IMR-90 (cell line): ENCODE measurements around the gene C3orf70. TPM values are rescaled to one million over a fixed set of nuclear protein-coding genes. Genes with fewer than 3 reads are reported as not detected.

Experiments used
- ATAC-seq: fragments of 200-7000 bp; cut with Tn5 transposase; 2 replicates; pipeline ENCODE4 v1.9.1; 2020; ENCODE audit warnings: low read depth, mild to moderate bottlenecking, moderate library complexity
- BruUV-seq: library from RNA; stranded (reverse); fragments of 400-500 nt; replicated peaks from 2 replicates; lab custom pipeline; 2021; lab: Mats Ljungman, UMichigan
- CTCF ChIA-PET: fragments of 300-600 bp; formaldehyde crosslinking; extraction: SDS; loops from one replicate; lab custom pipeline; 2021; ENCODE audit warnings: antibody characterized with exemption; lab: Yijun Ruan, JAX
- POLR2A ChIA-PET: fragments of 300-600 bp; sonication (Branson Sonifier 250); formaldehyde crosslinking; loops from one replicate; lab custom pipeline; 2022; ENCODE audit warnings: antibody characterized with exemption; ENCODE audit not compliant: unreplicated experiment; lab: Charles Lee
- DNase-seq: peaks from one replicate; pipeline ENCODE4 v3.0.0; 2013
- H2AFZ ChIP-seq: replicated peaks from 2 replicates; pipeline ENCODE3; 2013; ENCODE audit warnings: low read length, mild to moderate bottlenecking; ENCODE audit not compliant: poor library complexity
- H2AK5ac ChIP-seq: 2 replicates; pipeline ENCODE4 v1.6.1; 2013; ENCODE audit warnings: low read depth, low read length, inconsistent platforms
- H2AK9ac ChIP-seq: replicated peaks from 2 replicates; pipeline ENCODE3; 2013; ENCODE audit warnings: mild to moderate bottlenecking, low read depth, low read length, moderate library complexity; ENCODE audit not compliant: poor library complexity
- H2BK120ac ChIP-seq: 2 replicates; pipeline ENCODE4 v1.6.1; 2013; ENCODE audit warnings: low read depth, low read length, inconsistent platforms
- H2BK15ac ChIP-seq: 3 replicates; pipeline ENCODE4 v1.6.1; 2013; ENCODE audit warnings: low read depth, low read length, inconsistent platforms
- H2BK20ac ChIP-seq: 2 replicates; pipeline ENCODE4 v1.6.1; 2013; ENCODE audit warnings: low read depth, mild to moderate bottlenecking, inconsistent platforms, low read length, moderate library complexity
- H2BK5ac ChIP-seq: 2 replicates; pipeline ENCODE4 v1.6.1; 2013; ENCODE audit warnings: mild to moderate bottlenecking, low read depth, low read length, inconsistent platforms; ENCODE audit not compliant: poor library complexity, severe bottlenecking
- H3K14ac ChIP-seq: replicated peaks from 2 replicates; pipeline ENCODE4 v1.6.1; 2013; ENCODE audit warnings: low read depth, low read length, inconsistent platforms
- H3K18ac ChIP-seq: 2 replicates; pipeline ENCODE4 v1.6.1; 2013; ENCODE audit warnings: low read depth, low read length, control low read depth
- H3K23ac ChIP-seq: 2 replicates; pipeline ENCODE4 v1.6.1; 2013; ENCODE audit warnings: low read depth, low read length, inconsistent platforms
- H3K27ac ChIP-seq: 2 replicates; pipeline ENCODE4 v1.5.1; 2013; ENCODE audit warnings: mild to moderate bottlenecking, control low read depth, low read length; ENCODE audit not compliant: insufficient read depth
- H3K27me3 ChIP-seq: 2 replicates; pipeline ENCODE4 v1.6.1; 2013; ENCODE audit warnings: low read length; ENCODE audit not compliant: control insufficient read depth, insufficient read depth
- H3K36me3 ChIP-seq: 2 replicates; pipeline ENCODE4 v1.6.1; 2013; ENCODE audit warnings: low read length, mixed read lengths; ENCODE audit not compliant: control insufficient read depth, insufficient read depth
- H3K4ac ChIP-seq: 2 replicates; pipeline ENCODE4 v1.6.1; 2013; ENCODE audit warnings: low read depth, low read length, inconsistent platforms
- H3K4me1 ChIP-seq: 2 replicates; pipeline ENCODE4 v1.6.1; 2013; ENCODE audit warnings: low read length, mixed read lengths; ENCODE audit not compliant: control insufficient read depth, insufficient read depth
- H3K4me2 ChIP-seq: 2 replicates; pipeline ENCODE4 v1.6.1; 2013; ENCODE audit warnings: low read depth, mild to moderate bottlenecking, control low read depth, low read length, moderate library complexity
- H3K4me3 ChIP-seq: 2 replicates; pipeline ENCODE4 v1.5.1; 2013; ENCODE audit warnings: low read depth, mild to moderate bottlenecking, control low read depth, low read length, moderate library complexity; ENCODE audit not compliant: insufficient read depth
- H3K56ac ChIP-seq: 2 replicates; pipeline ENCODE4 v1.6.1; 2013; ENCODE audit warnings: low read length, inconsistent platforms; ENCODE audit not compliant: insufficient read depth; ENCODE audit errors: extremely low read depth
- H3K79me1 ChIP-seq, 2 experiments: 2 replicates each; pipeline ENCODE4 v1.6.1; 2013; ENCODE audit warnings: low read length in 2 of 2, inconsistent platforms in 1 of 2, low read depth in 1 of 2
- H3K9ac ChIP-seq: 2 replicates; pipeline ENCODE4 v1.6.1; 2013; ENCODE audit warnings: low read depth, low read length, control low read depth
- H3K9me1 ChIP-seq: 2 replicates; pipeline ENCODE4 v1.6.1; 2013; ENCODE audit warnings: low read length, inconsistent platforms; ENCODE audit not compliant: insufficient read depth
- H3K9me3 ChIP-seq: 2 replicates; pipeline ENCODE4 v1.6.1; 2013; ENCODE audit warnings: low read length; ENCODE audit not compliant: control insufficient read depth, insufficient read depth
- H4K20me1 ChIP-seq: 2 replicates; pipeline ENCODE4 v1.6.1; 2013; ENCODE audit warnings: low read length, inconsistent platforms; ENCODE audit not compliant: insufficient read depth
- H4K5ac ChIP-seq: 2 replicates; pipeline ENCODE4 v1.6.1; 2013; ENCODE audit warnings: mild to moderate bottlenecking, low read depth, low read length, control low read depth
- H4K8ac ChIP-seq, 2 experiments: 2 replicates each; pipeline ENCODE4 v1.6.1; 2013; ENCODE audit warnings: low read depth in 2 of 2, low read length in 2 of 2, control low read depth in 1 of 2, inconsistent platforms in 1 of 2
- H4K91ac ChIP-seq: 2 replicates; pipeline ENCODE4 v1.6.1; 2013; ENCODE audit warnings: low read depth, low read length, inconsistent platforms; ENCODE audit not compliant: insufficient read depth
- BHLHE40 ChIP-seq: fragments of 150-350 bp; IDR thresholded peaks from 2 replicates; pipeline ENCODE4 v1.6.1; 2016; ENCODE audit warnings: mild to moderate bottlenecking, low read depth, low read length
- CEBPB ChIP-seq: IDR thresholded peaks from 2 replicates; pipeline ENCODE4 v1.6.1; 2012; ENCODE audit warnings: low read depth, low read length, improper control_type of control experiment
- CHD1 ChIP-seq: IDR thresholded peaks from 2 replicates; pipeline ENCODE4 v1.6.1; 2012; ENCODE audit warnings: low read depth, low read length, improper control_type of control experiment
- ELK1 ChIP-seq: fragments of 150-350 bp; IDR thresholded peaks from 2 replicates; pipeline ENCODE4 v1.6.1; 2016; ENCODE audit warnings: low read depth, mild to moderate bottlenecking, low read length, moderate library complexity, borderline replicate concordance
- MAFK ChIP-seq: IDR thresholded peaks from 2 replicates; pipeline ENCODE4 v1.6.1; 2012; ENCODE audit warnings: low read depth, low read length, improper control_type of control experiment
- MAZ ChIP-seq: IDR thresholded peaks from 2 replicates; pipeline ENCODE4 v1.6.1; 2012; ENCODE audit warnings: low read depth, mild to moderate bottlenecking, low read length, improper control_type of control experiment, moderate library complexity, borderline replicate concordance
- NFE2L2 ChIP-seq: fragments of 150-350 bp; IDR thresholded peaks from 2 replicates; pipeline ENCODE4 v1.6.1; 2016; ENCODE audit warnings: low read depth, mild to moderate bottlenecking, low read length
- POLR2A ChIP-seq: IDR thresholded peaks from 2 replicates; pipeline ENCODE4 v1.6.1; 2012; ENCODE audit warnings: mild to moderate bottlenecking, low read depth, low read length
- RAD21 ChIP-seq: IDR thresholded peaks from 2 replicates; pipeline ENCODE4 v1.6.1; 2012; ENCODE audit warnings: low read length, improper control_type of control experiment
- RCOR1 ChIP-seq: IDR thresholded peaks from 2 replicates; pipeline ENCODE4 v1.6.1; 2012; ENCODE audit warnings: mild to moderate bottlenecking, low read length, improper control_type of control experiment; ENCODE audit not compliant: insufficient replicate concordance
- RFX5 ChIP-seq: IDR thresholded peaks from 2 replicates; pipeline ENCODE4 v1.8.0; 2012; ENCODE audit warnings: low read depth, mild to moderate bottlenecking, low read length, moderate library complexity
- SMC3 ChIP-seq: fragments of 150-350 bp; IDR thresholded peaks from 2 replicates; pipeline ENCODE4 v1.6.1; 2016; ENCODE audit warnings: low read depth, mild to moderate bottlenecking, antibody characterized with exemption, low read length, moderate library complexity
- USF2 ChIP-seq: fragments of 150-350 bp; IDR thresholded peaks from 2 replicates; pipeline ENCODE4 v1.6.1; 2017; ENCODE audit warnings: mild to moderate bottlenecking, antibody characterized with exemption, low read length, low read depth
- WGBS, 2 experiments: methylation state at CpG; one replicate each; pipeline versions ENCODE4 v1.1.5 to v1.1.7; 2013; ENCODE audit warnings: missing lambda C conversion rate in 2 of 2; ENCODE audit not compliant: insufficient read length in 1 of 2; ENCODE audit errors: extremely low coverage in 2 of 2; 5-methylcytosine and 5-hydroxymethylcytosine counted together
- dilution Hi-C: fragments of 300-500 bp; cut with HindIII; formaldehyde crosslinking; loops from one replicate; pipeline ENCODE4 v1.14.3; 2018; ENCODE audit warnings: low sequenced_read_pairs; ENCODE audit not compliant: unreplicated experiment
- in situ Hi-C: fragments of 300-500 bp; cut with MboI; formaldehyde crosslinking; loops from 3 replicates; pipeline ENCODE4 v1.14.3; 2019; ENCODE audit warnings: low sequenced_read_pairs, inconsistent platforms, mixed read lengths
- intact Hi-C: fragments of 100-400 bp; cut with micrococcal nuclease; formaldehyde crosslinking; loops from 2 replicates; pipeline ENCODE4 v1.10.0; 2022
- polyA plus RNA-seq, 3 experiments: library from polyadenylated mRNA; depleted of rRNA; stranded (reverse); fragments of >200 nt; gene quantifications; 2 replicates each; pipeline ENCODE4 v1.2.3, GENCODE V29; 2012; ENCODE audit warnings: low replicate concordance in 1 of 3
- total RNA-seq: library from RNA; depleted of rRNA; stranded (reverse); fragments of >200 nt; gene quantifications from 2 replicates; pipeline ENCODE4 v1.2.3, GENCODE V29; 2012

Gene C3orf70
- total and polyA plus RNA-seq, 2 of the 4 experiments (the other 2 are of a cell fraction): 0.96 to 1.8 TPM

GRCh38 chr3:185046164-185046515 lies 106.7 kb downstream of the C3orf70 start:
- WGBS, 2 experiments: 100% methylated on average over 1 of the region's 1 CpG; no CpG with 5 or more reads in 1 of the 2 experiments
- Histone ChIP-seq H3K9me1 (no peaks in the 10 kb centered on the region), H3K27ac (no peak overlapping the region), H3K9me3 (no peaks in the 10 kb centered on the region), H4K5ac (no peak overlapping the region), H2AFZ (no peak overlapping the region), H4K91ac (no peak overlapping the region), H3K4me3 (no peak overlapping the region), H3K36me3 (peaks cover 16% of the 10 kb centered on the region), H2BK20ac (no peak overlapping the region), H3K27me3 (no peaks in the 10 kb centered on the region), H2BK5ac (no peak overlapping the region), H3K4ac (no peak overlapping the region), H4K8ac (no peak overlapping the region), H3K56ac (no peak overlapping the region), H4K20me1 (no peaks in the 10 kb centered on the region), H3K9ac (no peak overlapping the region), H2AK5ac (no peak overlapping the region), H3K4me2 (no peak overlapping the region), H2AK9ac (no peak overlapping the region), H3K23ac (no peak overlapping the region), H3K18ac (no peak overlapping the region), H2BK15ac (no peak overlapping the region), H3K79me1 (no peaks in the 10 kb centered on the region), H2BK120ac (no peak overlapping the region), H3K14ac (no peak overlapping the region), H3K4me1 (no peaks in the 10 kb centered on the region)
- intact Hi-C loops (no loop called here), dilution Hi-C loops (no loop called here), in situ Hi-C loops (no loop called here)
- no peak for DNase-seq
- TF ChIP-seq RCOR1 (no peak), CEBPB (no peak), MAZ (no peak), USF2 (no peak), MAFK (no peak), RFX5 (no peak), POLR2A (no peak), SMC3 (no peak), ELK1 (no peak), BHLHE40 (no peak), RAD21 (no peak), NFE2L2 (no peak), CHD1 (no peak)
- ChIA-PET CTCF (no interaction called here), POLR2A (no interaction called here)
- ATAC-seq: no peak
- no TSS peak for BruUV-seq
